HG02938 (cell line): ENCODE measurements around the gene TARS2.
A peak's percentile ranks its signal among the peaks of the same experiment; 100 is the strongest.

ENCODE experiments used
- ATAC-seq: cut with Tn5 transposase; IDR thresholded peaks from one replicate; pipeline ENCODE4 v1.9.1; 2021; ENCODE audit warnings: mild to moderate bottlenecking, moderate library complexity; ENCODE audit not compliant: unreplicated experiment

The TARS2 gene

DNA sequence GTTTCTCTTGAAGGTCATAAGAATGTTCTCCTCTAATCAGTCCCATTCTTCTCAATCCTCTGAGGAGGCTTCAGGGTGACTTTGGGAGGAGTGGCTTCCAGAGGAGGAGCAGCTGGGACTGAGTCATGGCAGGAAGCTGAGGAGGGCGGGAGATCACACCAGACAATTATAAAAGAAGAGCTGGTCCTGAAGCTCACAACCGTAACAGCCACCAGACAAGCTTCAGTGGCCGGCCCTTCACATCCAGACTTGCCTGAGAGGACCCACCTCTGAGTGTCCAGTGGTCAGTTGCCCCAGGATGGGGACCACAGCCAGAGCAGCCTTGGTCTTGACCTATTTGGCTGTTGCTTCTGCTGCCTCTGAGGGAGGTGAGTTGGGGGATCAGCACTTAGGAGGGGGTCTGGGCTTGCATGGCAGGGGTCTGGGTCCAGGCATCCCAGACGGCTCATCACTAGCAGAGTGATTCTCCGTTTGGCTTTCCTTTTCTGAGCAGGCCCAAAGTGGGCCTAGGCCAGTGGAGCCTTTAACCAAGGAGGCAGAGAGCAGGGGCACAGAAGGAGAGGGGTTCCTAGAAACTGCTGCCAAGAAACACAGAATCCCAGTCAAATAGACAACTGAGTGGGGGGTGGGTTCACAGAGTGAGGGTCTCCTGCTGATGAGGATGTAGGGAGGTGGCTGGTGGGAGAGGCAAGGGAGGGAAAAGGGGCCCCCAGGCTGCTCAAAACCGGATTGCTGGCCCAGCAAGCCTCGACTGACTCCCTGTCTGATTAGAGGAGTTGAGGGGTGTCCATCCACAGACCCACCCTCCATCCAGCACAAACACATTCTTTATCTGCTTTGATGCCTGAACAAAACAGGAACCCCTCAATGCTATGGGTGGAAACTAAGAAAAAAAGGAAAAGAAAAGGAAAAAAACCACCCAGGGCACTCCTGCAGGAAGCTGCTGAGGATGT lies 21.0 kb downstream of the TARS2 start, which contains the start of gene ECM1:
Gene ECM1, plus strand, starts transcription at position 198 of the 953 bp plus-strand sequence. Its CDS starts 101 bp downstream, at position 299.
- ATAC-seq = no peak

DNA sequence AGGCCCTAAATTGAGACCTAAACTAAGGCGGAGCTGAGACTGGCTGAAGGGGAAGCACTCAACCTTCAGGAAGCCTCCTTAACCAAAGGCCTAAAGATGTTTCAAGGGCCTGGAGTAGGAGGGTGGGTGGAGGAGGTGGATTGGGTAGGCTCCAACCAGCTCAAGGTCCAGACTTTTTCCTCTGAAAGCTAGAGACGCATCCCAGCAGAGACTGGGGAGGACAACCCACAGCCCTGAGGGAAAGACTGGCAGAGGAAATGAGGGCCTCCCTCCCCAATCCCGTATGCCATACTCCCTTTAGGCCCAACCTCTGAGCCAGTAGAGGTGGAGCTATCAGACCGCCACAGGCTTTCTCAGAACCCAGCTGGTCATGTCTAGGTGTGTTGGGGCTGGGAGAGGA lies 21.8 kb downstream of the TARS2 start:
- ATAC-seq = no peak

DNA sequence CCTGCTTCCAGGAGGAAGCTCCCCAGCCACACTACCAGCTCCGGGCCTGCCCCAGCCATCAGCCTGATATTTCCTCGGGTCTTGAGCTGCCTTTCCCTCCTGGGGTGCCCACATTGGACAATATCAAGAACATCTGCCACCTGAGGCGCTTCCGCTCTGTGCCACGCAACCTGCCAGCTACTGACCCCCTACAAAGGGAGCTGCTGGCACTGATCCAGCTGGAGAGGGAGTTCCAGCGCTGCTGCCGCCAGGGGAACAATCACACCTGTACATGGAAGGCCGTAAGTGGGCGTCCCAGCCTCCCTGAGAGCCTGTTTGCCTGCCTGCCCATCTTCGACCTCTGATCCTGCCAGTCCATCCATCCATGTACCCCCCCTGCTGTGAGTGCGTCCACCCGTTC lies 24.3 kb downstream of the TARS2 start:
- no peak for ATAC-seq

DNA sequence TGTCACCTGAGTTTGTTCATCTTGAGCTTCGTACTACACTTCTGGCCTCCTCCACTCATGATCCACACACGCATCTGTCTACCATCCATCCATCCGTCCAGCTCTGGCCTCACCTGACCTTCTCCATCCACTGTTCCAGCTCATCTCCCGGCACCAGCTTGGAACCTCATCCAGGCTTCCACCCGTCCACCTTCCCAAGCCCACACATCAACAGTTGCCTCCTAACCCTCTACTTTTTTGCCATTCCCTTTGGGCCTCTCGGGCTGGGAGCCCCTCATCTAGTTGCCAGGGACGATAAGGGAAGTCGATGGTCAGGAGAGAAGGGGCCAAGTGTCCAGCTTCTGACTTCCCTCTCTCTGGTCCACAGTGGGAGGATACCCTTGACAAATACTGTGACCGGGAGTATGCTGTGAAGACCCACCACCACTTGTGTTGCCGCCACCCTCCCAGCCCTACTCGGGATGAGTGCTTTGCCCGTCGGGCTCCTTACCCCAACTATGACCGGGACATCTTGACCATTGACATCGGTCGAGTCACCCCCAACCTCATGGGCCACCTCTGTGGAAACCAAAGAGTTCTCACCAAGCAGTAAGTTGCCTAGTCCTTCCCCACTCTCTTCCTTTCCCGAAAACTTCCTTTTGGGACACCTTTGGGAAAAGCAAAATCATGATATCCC lies 24.9 kb downstream of the TARS2 start:
- ATAC-seq = no peak

DNA sequence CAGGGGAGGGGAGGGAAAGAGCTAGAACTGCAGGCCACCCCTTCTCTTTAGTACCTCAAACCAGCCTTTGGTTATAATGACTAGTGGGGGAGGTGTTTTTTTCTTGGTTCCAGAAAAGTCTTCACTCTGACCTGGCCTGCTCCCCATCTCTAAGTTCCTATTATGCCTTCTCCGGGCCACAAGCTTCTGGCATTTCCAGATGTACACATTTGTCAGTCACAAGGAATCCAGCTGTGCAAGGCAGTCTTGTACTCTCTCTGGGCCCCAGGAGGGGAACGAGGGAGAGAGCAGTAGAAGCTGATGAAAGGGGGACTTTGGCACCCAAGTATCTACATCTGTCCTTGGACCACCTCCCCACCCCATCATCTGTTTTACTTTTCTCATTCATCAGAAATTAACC lies 25.6 kb downstream of the TARS2 start:
- no peak for ATAC-seq

DNA sequence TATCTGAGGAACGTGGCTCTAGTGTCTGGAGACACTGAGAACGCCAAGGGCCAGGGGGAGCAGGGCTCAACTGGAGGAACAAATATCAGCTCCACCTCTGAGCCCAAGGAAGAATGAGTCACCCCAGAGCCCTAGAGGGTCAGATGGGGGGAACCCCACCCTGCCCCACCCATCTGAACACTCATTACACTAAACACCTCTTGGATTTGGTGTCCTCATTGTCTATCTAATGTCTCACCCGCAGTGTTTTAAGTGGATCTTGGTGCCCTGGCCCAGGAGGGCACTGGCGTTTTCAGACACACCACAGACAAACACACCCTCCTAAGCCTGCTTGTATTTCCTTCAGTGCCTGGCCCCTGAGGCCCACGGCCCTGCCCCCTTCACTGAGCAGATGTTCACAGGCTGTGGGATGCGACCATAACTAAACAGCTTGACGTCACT lies 26.2 kb downstream of the TARS2 start:
- ATAC-seq = no peak

DNA sequence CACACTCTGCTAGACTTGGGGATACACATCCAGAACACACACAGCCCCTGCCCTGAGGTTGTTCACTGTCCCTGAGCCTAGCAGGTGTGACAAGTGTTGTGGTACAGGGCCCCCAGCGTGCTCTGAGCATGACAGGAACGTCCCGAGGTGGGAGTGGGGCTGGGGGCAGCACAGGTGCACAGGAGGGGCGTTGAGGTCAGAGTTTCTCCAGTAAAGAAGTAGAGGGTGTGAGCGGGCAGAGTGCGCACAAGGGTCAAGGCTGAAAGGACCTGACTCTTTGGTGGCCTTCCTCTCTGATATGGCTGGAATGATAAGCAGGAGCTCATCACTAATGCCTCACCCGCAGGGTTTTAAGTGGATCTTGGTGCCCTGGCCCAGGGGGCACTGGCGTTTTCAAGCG lies 27.0 kb downstream of the TARS2 start:
- ATAC-seq = no peak

DNA sequence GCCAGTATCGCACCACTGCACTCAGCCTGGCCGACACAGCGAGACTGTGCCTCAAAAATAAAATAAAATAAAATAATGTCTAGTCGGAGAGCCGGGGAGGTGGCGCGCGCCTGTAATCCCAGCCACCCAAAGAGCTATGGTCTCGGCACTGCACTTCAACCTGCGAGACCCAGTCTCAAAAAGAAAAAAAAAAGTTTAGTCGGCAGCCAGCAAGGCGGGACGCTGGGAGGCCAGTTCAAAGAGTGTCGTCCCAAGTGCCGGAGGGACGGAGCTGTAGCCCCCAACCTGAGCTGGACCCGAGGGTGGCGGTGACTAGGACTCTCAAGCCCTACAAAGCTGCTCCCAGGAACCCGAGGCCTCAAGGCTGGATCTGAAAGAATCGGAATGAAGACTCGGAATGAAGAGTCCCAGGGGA lies 27.7 kb downstream of the TARS2 start:
- no peak for ATAC-seq

DNA sequence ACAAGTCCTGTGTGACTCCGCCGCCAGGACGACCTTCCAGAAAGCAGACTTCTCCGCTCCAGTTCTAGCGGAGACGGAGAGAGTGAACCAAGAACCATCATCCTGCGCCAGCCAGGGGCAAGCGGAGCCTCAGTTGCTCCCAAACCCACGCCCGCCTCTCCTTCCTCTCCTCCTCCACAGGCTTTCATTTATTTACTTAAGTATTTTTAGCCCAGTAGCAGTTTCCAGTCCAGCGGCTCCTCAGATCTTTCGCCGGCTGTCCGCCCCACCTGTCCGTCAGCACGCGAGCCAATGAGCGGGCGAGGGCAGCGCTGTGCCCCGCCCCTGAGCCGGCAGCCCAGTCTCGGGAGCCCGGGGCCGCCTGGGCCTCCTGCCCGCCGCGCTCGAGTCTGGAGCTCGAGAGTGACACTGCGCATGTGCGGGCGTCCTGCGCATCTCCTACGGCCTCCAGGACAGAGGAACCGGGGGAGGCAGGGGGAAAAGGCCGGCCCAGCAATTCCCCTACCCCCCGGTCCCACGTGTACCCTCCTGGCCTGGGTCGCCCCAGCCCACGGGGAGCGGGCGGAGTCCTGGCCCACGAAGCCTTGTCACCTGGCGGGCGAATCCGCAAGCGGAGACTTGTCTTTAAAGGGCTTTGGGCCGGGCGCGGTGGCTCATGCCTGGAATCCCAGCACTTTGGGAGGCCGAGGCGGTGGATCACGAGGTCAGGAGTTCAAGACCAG lies 28.3 kb downstream of the TARS2 start, which contains the start of gene FALEC:
Gene FALEC, plus strand, starts transcription at position 425 of the 722 bp plus-strand sequence.
- ATAC-seq = peak; percentile 85

DNA sequence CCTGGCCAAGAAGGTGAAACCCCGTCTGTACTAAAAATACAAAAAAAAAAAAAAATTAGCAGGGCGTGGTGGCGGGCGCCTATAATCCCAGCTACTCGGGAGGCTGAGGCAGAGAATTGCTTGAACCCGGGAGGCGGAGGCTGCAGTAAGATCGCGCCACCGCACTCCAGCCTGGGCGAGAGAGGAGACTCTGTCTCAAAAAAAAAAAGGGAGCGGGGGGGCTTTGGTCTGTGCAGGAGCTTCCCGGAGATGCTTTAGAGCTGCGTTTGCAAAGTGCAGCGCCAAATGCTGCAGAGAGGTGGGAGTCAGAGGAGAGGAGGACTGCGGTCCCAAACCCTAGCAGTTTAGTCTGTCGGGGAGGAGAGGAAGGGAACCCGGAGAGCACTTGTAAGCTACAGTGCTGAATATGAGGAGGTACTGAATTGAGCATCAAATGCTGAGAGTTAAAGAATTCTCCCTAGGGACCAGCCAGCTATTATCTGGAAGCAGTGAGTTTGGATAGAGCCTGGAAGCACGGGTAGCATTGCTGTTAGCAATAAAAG lies 28.9 kb downstream of the TARS2 start:
- peak; percentile 12 for ATAC-seq

DNA sequence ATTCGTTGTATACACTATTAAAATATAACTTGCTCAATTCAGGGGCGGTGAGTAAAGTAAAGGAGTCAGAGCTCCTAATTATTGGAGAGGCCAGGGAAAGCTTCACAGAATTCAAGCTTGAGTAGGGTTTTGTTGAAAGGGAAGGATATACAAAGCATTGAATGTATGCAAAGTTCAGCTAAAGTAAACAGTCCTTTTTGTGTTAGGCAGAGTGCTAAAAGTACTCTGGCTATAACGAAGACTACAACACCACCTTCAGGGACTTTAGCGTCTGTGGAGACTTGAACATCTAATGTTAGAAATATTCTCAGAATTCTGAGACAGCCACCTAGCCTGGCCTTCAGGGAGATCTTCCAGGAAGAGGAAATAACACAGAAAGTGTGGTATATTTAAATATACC lies 29.4 kb downstream of the TARS2 start:
- no peak for ATAC-seq

DNA sequence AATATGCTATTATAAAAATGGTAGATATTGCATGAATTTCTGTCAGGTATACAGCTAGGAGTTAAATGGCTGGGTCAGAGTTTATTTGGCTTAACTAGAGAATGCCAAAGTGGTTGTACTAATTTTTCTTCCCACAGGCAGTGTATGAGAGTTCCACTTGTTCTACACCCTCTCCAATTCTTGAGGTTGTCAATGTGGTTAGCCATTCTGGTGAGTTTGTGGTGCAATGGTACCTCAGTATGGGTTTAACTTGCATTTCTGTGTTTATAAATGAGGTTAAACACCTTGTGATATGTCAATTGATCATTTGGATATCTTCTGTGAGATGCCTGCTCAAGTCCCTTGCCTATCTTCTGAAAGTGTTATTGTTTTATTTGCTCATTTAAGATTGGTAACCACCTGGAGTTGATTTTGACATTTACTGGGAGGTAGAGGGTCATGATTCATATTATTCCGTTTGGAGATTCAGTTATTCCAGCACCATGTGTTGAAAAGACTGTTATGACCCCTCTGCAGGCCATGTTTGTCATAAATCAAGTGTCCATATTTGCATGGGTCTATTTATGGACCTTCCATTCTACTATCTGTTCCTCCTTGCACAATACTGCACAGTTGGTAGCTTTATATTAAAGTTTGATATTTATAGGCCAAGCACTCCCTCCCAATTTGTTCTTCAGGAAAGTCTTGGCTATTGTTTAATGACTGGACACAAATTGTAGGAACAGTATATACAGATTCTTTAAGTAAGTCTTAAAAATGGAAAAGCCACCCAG lies 34.2 kb downstream of the TARS2 start:
- ATAC-seq = no peak

DNA sequence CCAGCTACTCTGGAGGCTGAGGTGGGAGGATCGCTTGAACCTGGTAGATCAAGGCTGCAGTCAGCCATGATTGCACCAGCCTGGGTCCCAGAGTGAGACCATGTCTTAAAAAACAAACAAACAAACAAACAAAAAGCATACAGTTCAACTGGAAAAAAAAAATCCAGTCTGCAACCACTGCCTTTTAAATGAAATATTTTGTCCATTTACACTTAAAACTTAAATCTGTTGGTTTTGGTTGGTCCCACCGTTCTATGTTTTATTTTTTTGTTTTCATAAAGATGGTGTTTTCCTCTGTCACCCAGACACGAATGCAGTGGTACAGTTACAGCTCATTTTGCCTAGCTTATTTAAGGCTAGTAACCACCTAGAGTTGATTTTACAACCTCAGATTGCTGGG lies 38.1 kb downstream of the TARS2 start:
- no peak for ATAC-seq

DNA sequence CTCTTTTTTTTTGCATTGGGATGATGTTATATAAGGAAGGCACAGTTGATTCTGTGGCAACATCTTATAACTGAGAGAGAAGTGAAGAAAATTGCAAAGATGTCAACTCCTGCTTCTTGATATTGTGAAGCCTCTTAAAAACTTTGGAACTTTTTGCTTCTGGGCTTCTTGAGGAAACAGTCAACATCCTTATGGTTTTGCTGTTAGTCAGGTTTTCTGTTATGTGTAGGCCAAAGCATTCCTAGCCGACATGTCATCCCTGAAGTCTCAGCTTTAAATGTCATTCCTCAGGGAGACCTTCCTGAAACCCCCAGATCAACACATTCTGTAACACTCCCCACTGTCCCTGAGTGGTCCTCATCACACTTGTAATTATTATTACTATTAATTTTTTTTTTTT lies 41.0 kb downstream of the TARS2 start:
- no peak for ATAC-seq

DNA sequence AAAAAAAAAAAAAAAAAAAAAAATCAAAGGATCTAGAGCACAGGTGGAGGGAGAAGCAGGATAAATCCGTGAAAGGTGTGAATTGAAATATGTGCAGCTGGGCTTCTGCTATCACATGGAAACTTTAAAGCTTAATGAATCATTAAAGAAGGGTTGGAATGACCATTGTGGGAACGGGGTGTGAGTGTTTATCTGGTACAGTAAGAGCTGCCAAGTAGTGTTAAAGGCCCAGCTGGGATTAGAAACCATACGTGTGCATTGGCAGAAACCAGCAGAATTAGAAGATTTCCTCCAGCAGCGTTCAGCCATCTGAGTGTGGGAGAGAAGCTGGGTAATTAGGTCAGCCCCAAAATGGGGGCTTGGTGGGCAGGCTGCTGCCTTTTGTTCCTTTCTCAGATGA lies 41.8 kb downstream of the TARS2 start:
- no peak for ATAC-seq

DNA sequence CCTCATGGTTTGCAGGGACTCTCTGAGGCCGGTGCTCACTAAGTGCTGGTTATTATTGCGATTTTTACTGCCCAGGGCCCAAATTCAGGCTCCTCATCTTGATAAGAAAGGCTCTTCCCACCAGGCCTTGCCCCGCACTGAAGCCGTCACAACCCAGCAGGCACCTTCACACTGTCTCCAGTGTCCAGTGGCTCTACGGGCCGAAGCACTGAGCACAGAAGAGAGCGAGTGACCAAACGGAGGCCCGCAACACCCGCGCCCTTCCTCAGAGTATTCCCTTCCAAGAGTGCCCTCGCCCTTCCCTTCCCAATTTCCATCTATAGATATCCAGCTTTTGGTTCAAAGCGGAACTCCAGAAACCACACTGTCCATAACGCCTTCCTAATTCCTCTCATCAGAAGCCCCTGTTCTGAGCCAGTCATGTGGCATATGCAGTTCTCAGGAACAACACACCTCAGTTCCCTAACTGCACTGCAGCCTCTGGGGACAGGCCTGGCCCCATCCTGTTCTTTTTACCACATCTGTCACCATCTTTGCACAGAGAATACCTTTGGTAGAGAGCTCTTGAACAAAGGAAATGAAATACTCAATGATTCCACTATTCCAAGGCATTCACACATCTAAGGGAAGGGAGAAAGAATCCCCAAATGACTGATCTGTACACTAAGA lies 43.4 kb downstream of the TARS2 start:
- ATAC-seq = no peak

DNA sequence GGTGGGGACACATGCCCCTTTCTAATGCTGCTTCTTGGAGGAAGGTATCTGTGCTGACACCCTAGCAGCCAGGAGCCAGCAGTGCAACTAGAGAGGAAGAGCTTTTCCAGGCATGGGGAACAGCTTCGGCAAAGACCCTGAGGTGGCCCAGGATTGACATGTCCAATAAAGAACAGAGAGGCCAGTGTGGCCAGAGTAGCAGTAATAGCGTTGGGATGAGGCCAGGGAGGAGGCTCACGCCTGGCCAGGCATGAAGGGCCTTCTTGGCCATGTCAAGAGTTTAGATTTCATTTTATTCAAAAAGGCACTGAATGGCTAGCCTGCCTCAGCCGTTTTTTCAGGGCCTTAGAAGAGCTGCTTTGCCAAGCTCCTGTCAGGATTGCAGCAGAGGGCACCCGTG lies 45.6 kb downstream of the TARS2 start:
- ATAC-seq = no peak

DNA sequence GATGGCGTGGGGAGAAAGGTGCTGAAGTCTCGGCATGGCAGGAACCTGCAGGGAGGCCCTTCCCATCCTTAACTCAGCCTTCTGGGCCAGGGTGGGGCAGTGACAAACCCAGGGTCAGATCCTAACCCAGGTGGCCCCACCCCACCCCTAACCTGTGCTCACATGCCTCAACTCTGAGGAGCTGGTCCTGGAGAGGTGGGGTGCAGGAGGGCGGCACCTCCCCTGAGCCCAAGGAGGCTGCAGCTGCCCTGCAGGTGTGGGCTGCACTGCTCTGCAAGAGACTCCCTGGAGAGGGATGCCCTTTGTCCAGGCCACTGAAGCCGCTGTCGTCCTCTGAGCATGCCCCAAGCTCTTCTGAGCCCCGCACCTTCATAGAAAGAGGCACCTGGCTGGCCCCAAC lies 46.8 kb downstream of the TARS2 start:
- no peak for ATAC-seq

DNA sequence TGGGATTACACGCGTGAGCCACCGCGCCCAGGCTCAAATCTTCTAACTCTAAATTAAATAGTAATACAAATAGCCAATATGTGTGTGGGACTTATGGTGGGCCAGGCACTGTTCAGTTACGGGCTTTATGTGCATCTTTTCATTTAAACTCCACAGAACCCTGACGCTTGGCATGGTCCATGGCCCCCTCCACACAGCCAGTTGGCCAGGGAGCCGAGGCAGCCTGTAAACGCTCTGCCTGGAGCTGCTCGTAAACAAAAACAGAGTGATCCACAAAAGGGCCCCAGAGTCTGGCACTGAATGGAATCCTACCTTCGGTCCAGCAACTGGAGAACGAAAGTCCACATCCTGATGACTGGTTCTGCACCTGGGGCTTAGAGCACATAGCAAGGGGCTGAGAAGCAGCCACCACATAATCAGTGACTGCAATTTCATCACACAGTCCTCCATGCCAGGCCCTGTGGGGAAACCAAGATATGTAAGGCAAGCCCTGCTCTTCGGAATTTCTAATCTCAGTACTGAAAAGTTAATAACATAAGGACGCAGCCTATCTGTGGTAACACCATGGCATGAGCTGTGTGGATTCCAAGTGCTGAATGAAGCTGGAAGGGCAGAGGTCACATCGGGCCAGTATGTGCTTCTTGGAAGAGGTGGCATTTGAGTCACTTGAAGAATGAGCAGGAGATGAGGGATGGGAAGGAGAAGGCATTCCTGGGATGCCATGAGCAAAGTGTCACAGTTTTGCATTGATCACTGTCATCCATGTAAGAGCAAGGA lies 48.5 kb downstream of the TARS2 start:
- ATAC-seq = no peak
